ENCODE measurements around the gene PAFAH2.

PAFAH2 gene

Small RNAs within 50 kb of the gene (small RNA-seq; reads per million reads assigned to genes)
- gene RF00283 (0 reads per million in 2 experiments), gene RF00492 (0 reads per million in 2 experiments), gene RNU6-110P (0 to 0.22 reads per million in 2 experiments)

Measured in SK-N-DZ (cell line).